ENCODE data around the gene EPB41L4B.

EPB41L4B gene

GRCh38 chr9:109263358-109263757 is 57.5 kb downstream of the EPB41L4B start:
- WGBS, result 97% methylated on average over 2 of the region's 3 CpGs

DNA sequence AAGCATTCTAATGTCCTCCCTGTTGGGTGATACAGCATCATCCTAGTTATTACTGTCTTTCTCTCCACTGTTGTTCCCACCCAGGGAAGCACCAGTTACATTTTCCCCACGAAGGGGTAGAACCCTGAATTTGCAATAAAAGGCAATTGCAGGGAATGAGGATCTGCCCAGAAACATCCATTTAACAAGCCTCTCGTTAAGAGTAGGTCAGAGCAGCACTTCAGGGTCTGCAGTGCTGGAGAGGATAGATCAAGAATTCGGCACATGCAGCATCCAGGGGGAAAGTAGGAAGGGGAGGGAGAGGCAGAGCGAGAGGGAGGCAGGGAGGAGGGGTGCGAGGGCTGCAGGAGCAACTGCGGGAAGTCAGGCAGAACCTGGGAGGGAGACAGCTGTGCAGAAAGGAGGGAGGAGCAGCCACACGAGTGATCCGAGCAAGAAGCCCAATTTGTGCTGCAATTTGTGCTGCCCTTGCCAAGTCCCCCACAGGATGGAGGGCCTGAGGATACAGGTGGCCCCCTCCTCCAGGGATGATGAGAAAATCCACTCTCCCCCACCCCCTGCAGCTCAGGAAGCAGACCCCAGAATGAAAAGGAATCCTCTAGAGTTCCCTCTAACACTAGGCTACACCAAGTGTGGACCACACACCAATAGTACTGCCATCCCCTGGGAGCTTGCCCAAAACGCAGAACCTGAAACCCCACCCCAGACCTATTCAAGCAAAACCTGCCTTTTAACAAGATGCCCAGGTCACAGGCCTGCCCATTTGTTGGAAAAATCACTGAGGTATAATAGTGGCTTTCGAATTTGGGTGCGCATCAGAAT is 62.2 kb downstream of the EPB41L4B start:
- Histone ChIP-seq H2BK120ac (ENCODE audit: low read depth, low read length) (no peak overlapping the region), H2BK5ac (ENCODE audit: low read depth, low read length, poor library complexity, severe bottlenecking) (no peak overlapping the region), H3K79me1 (replicated peaks; ENCODE audit: low read length, poor library complexity, severe bottlenecking) (no peaks in the 10 kb centered on the region), H3K36me3 (ENCODE audit: control insufficient read depth in 1 of 2, insufficient read depth in 2 of 2, low read depth in 1 of 2, low read length in 2 of 2) (no peaks in the 10 kb centered on the region), H3K27me3 (ENCODE audit: control insufficient read depth in 1 of 2, insufficient read depth in 1 of 2, low read length in 2 of 2) (peaks cover 0 to 32% of the 10 kb centered on the region in 2 experiments), H3K18ac (ENCODE audit: low read depth in 1 of 2, low read length in 2 of 2) (no peak overlapping the region), H3K4me3 (ENCODE audit: insufficient read depth in 1 of 2, low read depth in 1 of 2, low read length in 2 of 2) (no peak overlapping the region), H4K91ac (ENCODE audit: low read length) (no peak overlapping the region), H3K23ac (ENCODE audit: low read length in 2 of 2) (no peak overlapping the region), H3K14ac (ENCODE audit: low read length in 2 of 2) (peak overlapping the region in 1 of 2 experiments; percentile 19), H2AFZ (ENCODE audit: low read depth, low read length) (no peak overlapping the region), H3K9me3 (ENCODE audit: control insufficient read depth, low read length) (no peaks in the 10 kb centered on the region), H4K8ac (ENCODE audit: low read length) (no peak overlapping the region), H3K4ac (ENCODE audit: low read depth in 1 of 2, low read length in 2 of 2) (no peak overlapping the region), H3K9ac (ENCODE audit: low read length) (no peak overlapping the region), H3K27ac (ENCODE audit: low read length, poor library complexity, severe bottlenecking) (no peak overlapping the region), H3K4me1 (ENCODE audit: control insufficient read depth, insufficient read depth, low read depth, low read length) (peaks cover 9% of the 10 kb centered on the region), H2AK5ac (ENCODE audit: low read length, severe bottlenecking) (no peak overlapping the region), H2BK12ac (ENCODE audit: low read length in 2 of 2) (no peak overlapping the region), H2BK15ac (ENCODE audit: low read depth, poor library complexity, severe bottlenecking) (no peak overlapping the region), H3K4me2 (ENCODE audit: low read length, poor library complexity, severe bottlenecking) (no peak overlapping the region)
- 31% methylated on average over 10 of the region's 11 CpGs for WGBS
- DNase-seq, result no peak

More at GRCh38 chr9:109263358-109263757, 57.5 kb downstream of the EPB41L4B start:
- no peaks in the 10 kb centered on the region for H3K36me3 ChIP-seq (ENCODE audit: control insufficient read depth in 1 of 2, insufficient read depth in 2 of 2, low read depth in 1 of 2, low read length in 2 of 2)
- H3K9ac ChIP-seq (ENCODE audit: low read length), result no peak overlapping the region
- no peaks in the 10 kb centered on the region for H3K79me1 ChIP-seq (replicated peaks; ENCODE audit: low read length, poor library complexity, severe bottlenecking)
- H3K14ac ChIP-seq (ENCODE audit: low read length in 2 of 2), result no peak overlapping the region
- peaks cover 5% of the 10 kb centered on the region for H3K4me1 ChIP-seq (ENCODE audit: control insufficient read depth, insufficient read depth, low read depth, low read length)
- H4K8ac ChIP-seq (ENCODE audit: low read length), result no peak overlapping the region
- H3K23ac ChIP-seq (ENCODE audit: low read length in 2 of 2), result no peak overlapping the region
- no peak overlapping the region for H2AFZ ChIP-seq (ENCODE audit: low read depth, low read length)
- peaks cover 0 to 32% of the 10 kb centered on the region in 2 experiments for H3K27me3 ChIP-seq (ENCODE audit: control insufficient read depth in 1 of 2, insufficient read depth in 1 of 2, low read length in 2 of 2)
- H3K4me2 ChIP-seq (ENCODE audit: low read length, poor library complexity, severe bottlenecking), result no peak overlapping the region
- no peak overlapping the region for H2BK5ac ChIP-seq (ENCODE audit: low read depth, low read length, poor library complexity, severe bottlenecking)
- H4K91ac ChIP-seq (ENCODE audit: low read length), result no peak overlapping the region
- H3K4ac ChIP-seq (ENCODE audit: low read depth in 1 of 2, low read length in 2 of 2), result no peak overlapping the region
- no peak overlapping the region for H2BK120ac ChIP-seq (ENCODE audit: low read depth, low read length)
- no peak overlapping the region for H2AK5ac ChIP-seq (ENCODE audit: low read length, severe bottlenecking)
- no peak overlapping the region for H2BK15ac ChIP-seq (ENCODE audit: low read depth, poor library complexity, severe bottlenecking)
- no peak overlapping the region for H3K18ac ChIP-seq (ENCODE audit: low read depth in 1 of 2, low read length in 2 of 2)
- no peak for DNase-seq
- no peak overlapping the region for H3K27ac ChIP-seq (ENCODE audit: low read length, poor library complexity, severe bottlenecking)
- no peak overlapping the region for H3K4me3 ChIP-seq (ENCODE audit: insufficient read depth in 1 of 2, low read depth in 1 of 2, low read length in 2 of 2)
- peaks cover 4% of the 10 kb centered on the region for H3K9me3 ChIP-seq (ENCODE audit: control insufficient read depth, low read length)
- no peak overlapping the region for H2BK12ac ChIP-seq (ENCODE audit: low read length in 2 of 2)

- no peak overlapping the region for H2BK5ac ChIP-seq (ENCODE audit: low read depth, low read length, poor library complexity, severe bottlenecking)
- H2AFZ ChIP-seq (ENCODE audit: low read depth, low read length), result no peak overlapping the region
- DNase-seq, result no peak
- WGBS, result 93% methylated on average over 10 of the region's 10 CpGs
- H3K9ac ChIP-seq (ENCODE audit: low read length), result no peak overlapping the region
- H3K36me3 ChIP-seq (ENCODE audit: control insufficient read depth in 1 of 2, insufficient read depth in 2 of 2, low read depth in 1 of 2, low read length in 2 of 2), result no peaks in the 10 kb centered on the region
- no peaks in the 10 kb centered on the region for H3K79me1 ChIP-seq (replicated peaks; ENCODE audit: low read length, poor library complexity, severe bottlenecking)
- H2BK15ac ChIP-seq (ENCODE audit: low read depth, poor library complexity, severe bottlenecking), result no peak overlapping the region
- H3K4me3 ChIP-seq (ENCODE audit: insufficient read depth in 1 of 2, low read depth in 1 of 2, low read length in 2 of 2), result no peak overlapping the region
- no peak overlapping the region for H3K27ac ChIP-seq (ENCODE audit: low read length, poor library complexity, severe bottlenecking)
- no peak overlapping the region for H3K14ac ChIP-seq (ENCODE audit: low read length in 2 of 2)
- no peak overlapping the region for H4K91ac ChIP-seq (ENCODE audit: low read length)
- no peaks in the 10 kb centered on the region for H3K9me3 ChIP-seq (ENCODE audit: control insufficient read depth, low read length)
- peaks cover 0 to 27% of the 10 kb centered on the region in 2 experiments for H3K27me3 ChIP-seq (ENCODE audit: control insufficient read depth in 1 of 2, insufficient read depth in 1 of 2, low read length in 2 of 2)
- H3K4me1 ChIP-seq (ENCODE audit: control insufficient read depth, insufficient read depth, low read depth, low read length), result peaks cover 12% of the 10 kb centered on the region
- no peak overlapping the region for H4K8ac ChIP-seq (ENCODE audit: low read length)
- no peak overlapping the region for H3K18ac ChIP-seq (ENCODE audit: low read depth in 1 of 2, low read length in 2 of 2)
- H2AK5ac ChIP-seq (ENCODE audit: low read length, severe bottlenecking), result no peak overlapping the region
- no peak overlapping the region for H3K23ac ChIP-seq (ENCODE audit: low read length in 2 of 2)
- no peak overlapping the region for H3K4ac ChIP-seq (ENCODE audit: low read depth in 1 of 2, low read length in 2 of 2)
- H3K4me2 ChIP-seq (ENCODE audit: low read length, poor library complexity, severe bottlenecking), result no peak overlapping the region
- H2BK120ac ChIP-seq (ENCODE audit: low read depth, low read length), result no peak overlapping the region
- no peak overlapping the region for H2BK12ac ChIP-seq (ENCODE audit: low read length in 2 of 2)
Measured at GRCh38 chr9:109256336-109256735, 64.5 kb downstream of the EPB41L4B start.

DNA sequence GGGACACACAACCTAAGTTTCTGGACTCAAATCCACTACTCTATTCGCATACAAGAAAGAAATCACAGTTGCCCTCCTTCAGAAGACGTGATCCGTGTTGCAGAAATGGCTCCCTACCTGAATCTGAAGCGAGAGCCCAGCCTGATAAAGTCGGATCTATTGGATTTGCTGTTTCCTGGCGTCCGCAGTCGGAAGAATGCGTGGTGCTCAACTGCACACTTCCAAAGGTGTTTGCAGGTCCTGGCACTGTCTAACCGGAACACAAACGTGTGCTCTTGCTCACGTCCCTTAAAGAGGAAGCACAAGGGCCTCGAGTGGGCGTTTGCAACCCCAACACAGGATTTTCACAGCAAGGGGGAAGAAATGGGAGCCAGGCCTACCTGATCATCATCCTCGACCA is 65.5 kb downstream of the EPB41L4B start:
- H4K91ac ChIP-seq (ENCODE audit: low read length), result no peak overlapping the region
- H2BK5ac ChIP-seq (ENCODE audit: low read depth, low read length, poor library complexity, severe bottlenecking), result no peak overlapping the region
- no peak overlapping the region for H3K4me2 ChIP-seq (ENCODE audit: low read length, poor library complexity, severe bottlenecking)
- no peaks in the 10 kb centered on the region for H3K79me1 ChIP-seq (replicated peaks; ENCODE audit: low read length, poor library complexity, severe bottlenecking)
- H3K9me3 ChIP-seq (ENCODE audit: control insufficient read depth, low read length), result no peaks in the 10 kb centered on the region
- H2BK15ac ChIP-seq (ENCODE audit: low read depth, poor library complexity, severe bottlenecking), result no peak overlapping the region
- no peak overlapping the region for H2BK120ac ChIP-seq (ENCODE audit: low read depth, low read length)
- peaks cover 0 to 27% of the 10 kb centered on the region in 2 experiments for H3K27me3 ChIP-seq (ENCODE audit: control insufficient read depth in 1 of 2, insufficient read depth in 1 of 2, low read length in 2 of 2)
- H2AFZ ChIP-seq (ENCODE audit: low read depth, low read length), result no peak overlapping the region
- DNase-seq, result no peak
- peaks cover 14% of the 10 kb centered on the region for H3K4me1 ChIP-seq (ENCODE audit: control insufficient read depth, insufficient read depth, low read depth, low read length)
- no peak overlapping the region for H3K4ac ChIP-seq (ENCODE audit: low read depth in 1 of 2, low read length in 2 of 2)
- H3K9ac ChIP-seq (ENCODE audit: low read length), result no peak overlapping the region
- H2BK12ac ChIP-seq (ENCODE audit: low read length in 2 of 2), result no peak overlapping the region
- H4K8ac ChIP-seq (ENCODE audit: low read length), result no peak overlapping the region
- H3K4me3 ChIP-seq (ENCODE audit: insufficient read depth in 1 of 2, low read depth in 1 of 2, low read length in 2 of 2), result no peak overlapping the region
- H3K36me3 ChIP-seq (ENCODE audit: control insufficient read depth in 1 of 2, insufficient read depth in 2 of 2, low read depth in 1 of 2, low read length in 2 of 2), result no peaks in the 10 kb centered on the region
- no peak overlapping the region for H3K14ac ChIP-seq (ENCODE audit: low read length in 2 of 2)
- no peak overlapping the region for H3K18ac ChIP-seq (ENCODE audit: low read depth in 1 of 2, low read length in 2 of 2)
- no peak overlapping the region for H3K27ac ChIP-seq (ENCODE audit: low read length, poor library complexity, severe bottlenecking)
- peak overlapping the region; percentile 54 for H2AK5ac ChIP-seq (ENCODE audit: low read length, severe bottlenecking)
- H3K23ac ChIP-seq (ENCODE audit: low read length in 2 of 2), result no peak overlapping the region
- 89% methylated on average over 15 of the region's 15 CpGs for WGBS

All from mesenchymal stem cell (in vitro differentiated cells and primary cell).